GM12892 (cell line): ENCODE measurements around the gene RNF32. TPM values are rescaled to one million over a fixed set of nuclear protein-coding genes. Genes with fewer than 3 reads are reported as not detected.
A peak's percentile ranks its signal among the peaks of the same experiment; 100 is the strongest.

ENCODE experiments used
- DNase-seq: peaks from one replicate; pipeline ENCODE4 v3.0.0; 2011; ENCODE audit not compliant: insufficient read length
- FAIRE-seq: peaks from 2 replicates; lab custom pipeline; 2011; peaks lifted over from hg19 to GRCh38; lab: Jason Lieb, UNC
- POLR2A ChIP-seq: IDR thresholded peaks from 2 replicates; pipeline ENCODE4 v1.6.1; 2011; ENCODE audit warnings: low read depth, low read length, control low read depth
- POLR2AphosphoS5 ChIP-seq: IDR thresholded peaks from 2 replicates; pipeline ENCODE4 v1.6.1; 2011; ENCODE audit warnings: low read depth, low read length, control low read depth
- TAF1 ChIP-seq: IDR thresholded peaks from 2 replicates; pipeline ENCODE4 v1.6.1; 2011; ENCODE audit warnings: low read depth, mild to moderate bottlenecking, control low read depth, low read length, borderline replicate concordance
- polyA plus RNA-seq: library from polyadenylated mRNA; unstranded; fragments of >200 nt; gene quantifications from one replicate; pipeline ENCODE4 v1.2.1, GENCODE V29; 2012; ENCODE audit warnings: missing spikeins, inconsistent platforms; ENCODE audit not compliant: missing spikeins

RNF32 gene
- polyA plus RNA-seq, result 5.4 TPM

GRCh38 chr7:156640257-156640948 lies at the start of gene RNF32:
Gene RNF32, plus strand, starts transcription at chr7:156640774. Its CDS starts 3,104 bp downstream, at chr7:156643878.
- DNase-seq (peak; percentile 89), FAIRE-seq (peak; percentile 98)
- TF ChIP-seq POLR2AphosphoS5 (peak; percentile 67), TAF1 (peak; percentile 38; the same call in 1 of the 2 replicates), POLR2A (peak; percentile 89; the same call in 1 of the 2 replicates)

GRCh38 chr7:156592155-156592884 lies 48.3 kb upstream of the RNF32 start:
- no peak for TF ChIP-seq TAF1
- TF ChIP-seq POLR2A, result no peak
- no peak for TF ChIP-seq POLR2AphosphoS5
- no peak for DNase-seq
- no peak for FAIRE-seq

GRCh38 chr7:156594283-156595080 lies 46.1 kb upstream of the RNF32 start:
- no peak for FAIRE-seq
- TF ChIP-seq POLR2A (no peak), POLR2AphosphoS5 (no peak), TAF1 (no peak)
- DNase-seq, result no peak

GRCh38 chr7:156600496-156600895 lies 40.1 kb upstream of the RNF32 start:
- TF ChIP-seq TAF1 (no peak), POLR2AphosphoS5 (no peak), POLR2A (no peak)
- DNase-seq (no peak), FAIRE-seq (no peak)

- DNase-seq, result no peak
- TF ChIP-seq POLR2A, result no peak
- FAIRE-seq, result no peak
These were observed 38.3 kb upstream of the RNF32 start for GRCh38 chr7:156602283-156602682.

GRCh38 chr7:156603011-156603410 lies 37.6 kb upstream of the RNF32 start:
- FAIRE-seq, result no peak

GRCh38 chr7:156603629-156604028 lies 36.9 kb upstream of the RNF32 start:
- no peak for TF ChIP-seq POLR2A
- TF ChIP-seq POLR2AphosphoS5, result no peak
- TF ChIP-seq TAF1, result no peak
- no peak for DNase-seq
- FAIRE-seq, result no peak

More at GRCh38 chr7:156603011-156603410, 37.6 kb upstream of the RNF32 start:
- no peak for DNase-seq
- no peak for TF ChIP-seq TAF1
- TF ChIP-seq POLR2A, result no peak
- no peak for TF ChIP-seq POLR2AphosphoS5

GRCh38 chr7:156604311-156604710 lies 36.3 kb upstream of the RNF32 start:
- TF ChIP-seq POLR2A (no peak), TAF1 (no peak), POLR2AphosphoS5 (no peak)
- no peak for FAIRE-seq

GRCh38 chr7:156604836-156605695 lies 35.5 kb upstream of the RNF32 start:
- TF ChIP-seq TAF1 (no peak), POLR2AphosphoS5 (no peak), POLR2A (no peak)
- no peak for FAIRE-seq
- no peak for DNase-seq

More at GRCh38 chr7:156604311-156604710, 36.3 kb upstream of the RNF32 start:
- no peak for DNase-seq

- DNase-seq (no peak), FAIRE-seq (no peak)
- no peak for TF ChIP-seq TAF1
These were observed 34.4 kb upstream of the RNF32 start for GRCh38 chr7:156606135-156606534.

GRCh38 chr7:156606691-156607331 lies 33.8 kb upstream of the RNF32 start:
- no peak for TF ChIP-seq POLR2A
- no peak for TF ChIP-seq TAF1

More at GRCh38 chr7:156606691-156607331, 33.8 kb upstream of the RNF32 start:
- no peak for FAIRE-seq
- DNase-seq, result no peak
